ENCODE results near the gene SLC49A3. TPM values are rescaled to one million over a fixed set of nuclear protein-coding genes. Genes with fewer than 3 reads are reported as not detected.
A peak's percentile ranks its signal among the peaks of the same experiment; 100 is the strongest.

The SLC49A3 gene
- total RNA-seq, 1 donor from 2014 or later: 0.67 TPM

DNA sequence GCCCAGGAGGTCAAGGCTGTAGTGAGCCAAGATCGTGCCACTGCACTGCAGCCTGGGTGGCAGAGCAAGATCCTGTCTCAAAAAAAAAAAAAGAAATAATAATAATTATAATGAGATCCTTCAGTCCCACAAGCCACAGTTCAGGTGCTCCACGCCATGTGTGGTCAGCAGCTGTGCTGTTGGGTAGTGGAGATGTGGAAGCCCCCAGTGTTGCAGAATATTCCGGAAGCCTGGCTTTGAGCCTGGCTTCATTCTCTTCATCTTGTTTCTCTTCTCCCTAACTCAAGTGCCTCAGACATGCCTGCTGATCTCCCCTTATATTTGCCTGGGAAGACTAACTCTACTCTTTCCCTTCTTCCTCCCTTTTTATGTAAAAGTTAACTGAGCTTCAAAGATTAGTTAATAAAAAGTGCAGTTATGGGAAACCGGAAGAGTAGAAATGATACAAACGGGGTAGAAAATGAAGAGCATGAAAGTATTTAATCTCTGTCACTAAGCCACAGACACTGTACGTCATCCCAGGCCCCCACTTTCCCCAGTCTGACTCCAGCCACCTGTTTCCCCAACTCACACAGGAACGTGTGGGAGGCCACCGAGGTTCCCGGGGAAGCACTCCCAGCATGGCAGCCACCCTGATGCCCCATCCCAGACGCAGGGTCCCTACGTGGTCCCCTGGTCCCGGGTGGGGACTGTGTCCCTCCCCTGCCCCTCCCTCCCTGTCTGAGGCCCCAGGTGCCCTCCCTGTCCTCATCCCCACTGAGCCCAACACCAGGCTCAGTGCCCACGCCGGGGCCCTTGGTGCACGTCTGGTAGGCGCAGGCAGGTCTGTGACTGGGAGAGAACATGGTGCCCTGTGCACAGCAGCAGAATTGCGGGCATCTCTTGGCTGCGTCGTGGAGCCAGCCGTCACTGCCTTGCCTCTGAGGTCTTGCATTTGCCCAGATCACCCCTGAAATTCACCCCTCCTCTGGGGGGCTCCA lies 40.7 kb upstream of the SLC49A3 start:
- TF ChIP-seq, protein P1, sequence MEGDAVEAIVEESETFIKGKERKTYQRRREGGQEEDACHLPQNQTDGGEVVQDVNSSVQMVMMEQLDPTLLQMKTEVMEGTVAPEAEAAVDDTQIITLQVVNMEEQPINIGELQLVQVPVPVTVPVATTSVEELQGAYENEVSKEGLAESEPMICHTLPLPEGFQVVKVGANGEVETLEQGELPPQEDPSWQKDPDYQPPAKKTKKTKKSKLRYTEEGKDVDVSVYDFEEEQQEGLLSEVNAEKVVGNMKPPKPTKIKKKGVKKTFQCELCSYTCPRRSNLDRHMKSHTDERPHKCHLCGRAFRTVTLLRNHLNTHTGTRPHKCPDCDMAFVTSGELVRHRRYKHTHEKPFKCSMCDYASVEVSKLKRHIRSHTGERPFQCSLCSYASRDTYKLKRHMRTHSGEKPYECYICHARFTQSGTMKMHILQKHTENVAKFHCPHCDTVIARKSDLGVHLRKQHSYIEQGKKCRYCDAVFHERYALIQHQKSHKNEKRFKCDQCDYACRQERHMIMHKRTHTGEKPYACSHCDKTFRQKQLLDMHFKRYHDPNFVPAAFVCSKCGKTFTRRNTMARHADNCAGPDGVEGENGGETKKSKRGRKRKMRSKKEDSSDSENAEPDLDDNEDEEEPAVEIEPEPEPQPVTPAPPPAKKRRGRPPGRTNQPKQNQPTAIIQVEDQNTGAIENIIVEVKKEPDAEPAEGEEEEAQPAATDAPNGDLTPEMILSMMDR (IDR thresholded peaks at IDR 0.05): no peak
- Mint-ChIP-seq H3K4me1 (ENCODE audit: unreplicated experiment) (peaks cover 16% of the 10 kb centered on the region), H3K27ac (ENCODE audit: unreplicated experiment) (peak overlapping the region; percentile 25), H3K9me3 (ENCODE audit: unreplicated experiment) (no peaks in the 10 kb centered on the region), H3K4me3 (ENCODE audit: unreplicated experiment) (no peak overlapping the region), H3K27me3 (ENCODE audit: unreplicated experiment) (no peaks in the 10 kb centered on the region), H3K36me3 (ENCODE audit: unreplicated experiment) (peaks cover 22% of the 10 kb centered on the region)
- no peak for DNase-seq (ENCODE audit: extremely low spot score, unreplicated experiment)

DNA sequence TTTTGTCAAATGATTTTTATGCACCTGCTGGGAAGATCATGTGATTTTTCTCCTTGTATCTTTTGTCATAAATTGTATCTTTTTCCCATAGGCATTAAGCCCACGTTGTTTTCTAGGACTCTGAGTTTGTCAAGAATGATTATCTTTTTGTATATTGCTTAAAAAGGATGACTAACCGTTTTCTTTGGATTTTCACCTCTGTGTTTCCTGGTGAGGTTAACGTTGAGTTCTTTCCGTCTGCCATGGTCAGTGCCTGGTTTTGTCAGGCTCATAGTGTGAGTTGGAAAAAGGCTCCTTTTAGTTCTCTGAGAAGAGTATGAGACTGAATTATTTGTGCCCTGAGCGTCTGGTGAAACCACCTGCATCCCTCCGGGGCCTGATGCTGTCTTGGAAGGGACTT lies 38.6 kb upstream of the SLC49A3 start:
- Mint-ChIP-seq H3K36me3 (ENCODE audit: unreplicated experiment) (peaks cover 12% of the 10 kb centered on the region), H3K9me3 (ENCODE audit: unreplicated experiment) (no peaks in the 10 kb centered on the region), H3K4me3 (ENCODE audit: unreplicated experiment) (no peak overlapping the region), H3K4me1 (ENCODE audit: unreplicated experiment) (peaks cover 16% of the 10 kb centered on the region), H3K27me3 (ENCODE audit: unreplicated experiment) (no peaks in the 10 kb centered on the region), H3K27ac (ENCODE audit: unreplicated experiment) (peak overlapping the region; percentile 70)
- TF ChIP-seq, protein P1 (IDR thresholded peaks at IDR 0.05): no peak
- DNase-seq (ENCODE audit: extremely low spot score, unreplicated experiment): no peak

DNA sequence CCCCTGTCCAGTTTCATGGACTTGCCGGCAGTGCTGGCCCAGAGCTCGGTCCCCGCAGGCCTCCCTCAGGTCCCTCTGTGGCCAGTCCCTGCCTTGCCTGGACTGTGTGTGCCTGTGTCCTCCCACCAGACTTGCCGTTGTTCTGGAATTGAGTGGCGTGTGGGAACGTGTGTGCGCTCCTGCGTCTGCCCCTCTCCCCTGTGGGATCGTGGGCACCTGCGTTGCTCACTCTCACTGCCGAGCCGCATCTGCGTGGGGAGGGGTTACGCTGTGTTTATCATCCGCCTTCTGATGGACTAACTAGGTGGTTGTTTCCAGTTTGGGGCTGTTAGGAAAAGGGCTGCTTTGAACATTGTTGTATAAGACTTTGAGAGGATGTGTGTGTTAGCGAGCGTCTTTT lies 37.9 kb upstream of the SLC49A3 start:
- Mint-ChIP-seq H3K4me1 (ENCODE audit: unreplicated experiment) (peaks cover 20% of the 10 kb centered on the region), H3K36me3 (ENCODE audit: unreplicated experiment) (peaks cover 16% of the 10 kb centered on the region), H3K4me3 (ENCODE audit: unreplicated experiment) (no peak overlapping the region), H3K27ac (ENCODE audit: unreplicated experiment) (no peak overlapping the region), H3K27me3 (ENCODE audit: unreplicated experiment) (no peaks in the 10 kb centered on the region), H3K9me3 (ENCODE audit: unreplicated experiment) (no peaks in the 10 kb centered on the region)
- TF ChIP-seq, protein P1 (IDR thresholded peaks at IDR 0.05): no peak
- DNase-seq (ENCODE audit: extremely low spot score, unreplicated experiment): no peak

DNA sequence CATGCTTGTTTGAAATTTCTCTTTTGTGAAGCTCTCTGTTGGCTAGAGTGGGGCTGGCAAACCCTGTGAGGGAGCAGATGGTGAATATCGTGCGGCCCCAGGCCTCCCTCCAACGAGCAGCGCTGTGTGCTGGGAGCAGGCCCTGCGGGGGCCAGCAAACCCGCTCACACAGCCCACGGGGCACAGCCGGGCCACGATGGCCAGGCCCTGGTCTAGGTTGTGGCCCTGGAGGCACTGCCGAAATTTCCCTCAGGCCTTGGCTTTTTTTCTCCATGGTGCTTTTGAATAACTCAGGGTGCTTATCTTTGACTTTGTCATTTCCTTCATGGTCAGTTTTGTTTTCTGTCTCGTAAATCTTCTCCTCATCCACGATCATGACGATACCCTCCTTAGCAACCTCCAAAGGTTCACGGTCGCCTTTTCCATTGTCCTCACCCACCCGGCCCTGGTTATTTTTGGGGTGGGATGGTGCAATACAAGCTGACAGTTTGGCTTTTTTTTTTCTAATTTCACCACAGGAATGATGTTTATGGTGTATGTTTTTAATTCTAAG lies 37.4 kb upstream of the SLC49A3 start:
- TF ChIP-seq, protein P1 (IDR thresholded peaks at IDR 0.05): no peak
- Mint-ChIP-seq H3K27ac (ENCODE audit: unreplicated experiment) (peak overlapping the region; percentile 58), H3K4me1 (ENCODE audit: unreplicated experiment) (peaks cover 25% of the 10 kb centered on the region), H3K36me3 (ENCODE audit: unreplicated experiment) (peaks cover 18% of the 10 kb centered on the region), H3K4me3 (ENCODE audit: unreplicated experiment) (no peak overlapping the region), H3K9me3 (ENCODE audit: unreplicated experiment) (no peaks in the 10 kb centered on the region), H3K27me3 (ENCODE audit: unreplicated experiment) (no peaks in the 10 kb centered on the region)
- no peak for DNase-seq (ENCODE audit: extremely low spot score, unreplicated experiment)

Measured in osteocyte (in vitro differentiated cells).